Fibroblast of peridontal ligament (primary cell): ENCODE results near the gene ATN1.

ENCODE experiments used
- DNase-seq: peaks from one replicate; pipeline ENCODE4 v3.0.0-alpha.2; 2010; ENCODE audit errors: extremely low read depth

Gene ATN1

GRCh38 chr12:6944381-6945186 lies 16.8 kb downstream of the ATN1 start:
- DNase-seq: peak; percentile 94

- DNase-seq: no peak
Observed at GRCh38 chr12:6945613-6946012, 17.9 kb downstream of the ATN1 start.

- no peak for DNase-seq
Observed at GRCh38 chr12:6946033-6946919, 18.5 kb downstream of the ATN1 start.

GRCh38 chr12:6946920-6947374 lies 19.2 kb downstream of the ATN1 start:
- no peak for DNase-seq

GRCh38 chr12:6947615-6948014 lies 19.9 kb downstream of the ATN1 start:
- no peak for DNase-seq

GRCh38 chr12:6948873-6949594 lies 21.3 kb downstream of the ATN1 start:
- DNase-seq: no peak

GRCh38 chr12:6950401-6950801 lies 22.6 kb downstream of the ATN1 start:
- no peak for DNase-seq

- no peak for DNase-seq
Observed at GRCh38 chr12:6950811-6951540, 23.2 kb downstream of the ATN1 start, which contains the start of gene PTPN6. Gene PTPN6, plus strand, starts transcription at chr12:6951356. Its CDS starts 157 bp downstream, at chr12:6951513.

GRCh38 chr12:6951551-6952120 lies 23.9 kb downstream of the ATN1 start:
- DNase-seq: no peak

GRCh38 chr12:6952121-6952862 lies 24.5 kb downstream of the ATN1 start:
- no peak for DNase-seq

- no peak for DNase-seq
Observed at GRCh38 chr12:6952863-6953441, 25.2 kb downstream of the ATN1 start.

GRCh38 chr12:6953442-6954315 lies 25.9 kb downstream of the ATN1 start:
- DNase-seq: peak; percentile 63

- no peak for DNase-seq
Observed at GRCh38 chr12:6954316-6955107, 26.8 kb downstream of the ATN1 start.

- no peak for DNase-seq
Observed at GRCh38 chr12:6955108-6956020, 27.6 kb downstream of the ATN1 start.

GRCh38 chr12:6956021-6956727 lies 28.4 kb downstream of the ATN1 start:
- no peak for DNase-seq

- no peak for DNase-seq
Observed at GRCh38 chr12:6957151-6957701, 29.5 kb downstream of the ATN1 start.
